ENCODE measurements around the gene KRTAP5-2.

The KRTAP5-2 gene

DNA sequence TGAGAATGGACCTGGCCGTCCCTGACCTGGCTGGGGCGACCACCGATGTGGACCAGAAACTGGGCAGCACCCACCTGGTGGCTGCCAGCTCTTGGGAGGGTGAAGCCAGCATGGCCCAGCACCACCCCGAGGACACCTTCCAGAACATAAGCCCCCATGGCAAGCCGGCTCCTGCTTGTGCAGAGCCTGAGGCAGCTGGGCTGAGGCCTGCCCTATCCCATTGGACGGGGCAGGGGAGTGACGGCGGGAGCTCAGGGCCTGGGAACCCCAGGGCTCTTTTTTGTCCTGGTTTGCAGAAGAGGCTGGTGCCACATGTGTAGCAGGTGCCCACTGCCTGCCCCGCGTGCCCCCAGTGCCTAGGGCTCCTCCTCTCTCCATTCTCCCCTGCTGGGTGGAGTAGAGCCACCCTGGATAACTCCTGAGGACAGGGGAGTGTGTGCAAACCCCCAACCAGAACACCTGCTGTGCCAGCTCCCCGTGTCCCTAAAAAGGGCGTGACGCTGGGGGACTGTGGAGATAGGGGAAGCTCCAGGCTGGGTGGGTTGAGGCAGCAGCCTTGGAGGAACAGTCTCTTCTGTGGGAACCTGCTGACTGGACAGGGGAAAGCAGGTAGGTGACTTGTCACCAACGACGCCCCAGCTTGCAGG is 38.0 kb downstream of the KRTAP5-2 start:
- Histone ChIP-seq H3K9ac (no peak overlapping the region), H3K27ac (no peak overlapping the region), H3K79me2 (ENCODE audit: insufficient read depth, low read depth) (no peaks in the 10 kb centered on the region), H4K20me1 (ENCODE audit: insufficient read depth) (no peaks in the 10 kb centered on the region), H3K4me1 (ENCODE audit: low read depth, poor library complexity, severe bottlenecking) (no peaks in the 10 kb centered on the region), H3K27me3 (ENCODE audit: insufficient read depth, low read depth) (no peaks in the 10 kb centered on the region), H3K36me3 (ENCODE audit: insufficient read depth) (no peaks in the 10 kb centered on the region), H2AFZ (ENCODE audit: low read depth) (no peak overlapping the region), H3K4me2 (no peak overlapping the region), H3K4me3 (IDR thresholded peaks at IDR 0.05; ENCODE audit: insufficient read depth, low read depth, low read length) (no peak overlapping the region)
- TF ChIP-seq CTCF (conservative IDR thresholded peaks at IDR 0.05; ENCODE audit: low read depth, low read length), result no peak

DNA sequence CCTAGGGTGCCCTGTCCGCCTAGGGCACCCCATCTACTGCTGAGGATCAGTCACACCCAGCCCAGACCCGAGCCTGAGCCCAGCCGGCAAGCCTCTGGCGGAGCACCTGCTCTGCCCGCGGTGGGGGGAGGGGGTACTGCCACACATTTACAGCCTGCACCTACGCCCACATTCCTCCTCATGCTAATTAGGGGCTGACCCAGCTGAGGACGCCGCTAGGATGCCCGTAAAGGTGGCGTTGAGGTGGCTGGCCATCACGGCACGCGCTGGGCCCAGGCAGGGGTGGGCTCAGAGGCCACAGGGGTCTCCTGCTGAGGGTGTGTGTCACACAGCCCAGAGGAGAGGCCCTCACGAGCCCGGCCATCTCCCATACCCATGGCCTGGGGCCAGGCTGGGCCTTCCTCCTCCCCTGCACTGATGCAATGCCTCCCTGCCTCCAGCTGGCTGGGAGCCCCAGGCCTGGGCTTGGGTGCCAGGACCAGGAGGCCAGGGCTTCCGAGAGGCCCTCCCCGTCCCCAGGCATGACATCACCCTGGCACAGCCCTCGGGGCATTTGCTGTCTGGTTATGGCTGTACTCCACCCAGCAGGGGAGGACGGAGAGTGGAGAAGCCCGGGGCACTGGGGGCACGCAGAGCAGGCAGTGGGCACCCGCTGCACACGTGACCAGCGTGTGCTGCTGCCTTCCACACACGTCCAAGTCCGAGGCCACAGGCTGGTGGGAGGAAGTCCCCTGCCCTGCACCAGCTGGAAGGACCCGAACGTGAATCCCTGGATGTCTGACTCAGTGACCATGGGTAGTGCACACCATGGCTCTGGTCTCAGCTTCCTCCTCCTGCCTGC is 38.8 kb downstream of the KRTAP5-2 start:
- Histone ChIP-seq H4K20me1 (ENCODE audit: insufficient read depth) (no peaks in the 10 kb centered on the region), H3K4me2 (no peak overlapping the region), H3K79me2 (ENCODE audit: insufficient read depth, low read depth) (no peaks in the 10 kb centered on the region), H3K4me1 (ENCODE audit: low read depth, poor library complexity, severe bottlenecking) (no peaks in the 10 kb centered on the region), H3K27me3 (ENCODE audit: insufficient read depth, low read depth) (peaks cover 5% of the 10 kb centered on the region; the same call in 1 of the 2 replicates), H2AFZ (ENCODE audit: low read depth) (no peak overlapping the region), H3K36me3 (ENCODE audit: insufficient read depth) (no peaks in the 10 kb centered on the region), H3K4me3 (IDR thresholded peaks at IDR 0.05; ENCODE audit: insufficient read depth, low read depth, low read length) (no peak overlapping the region), H3K27ac (no peak overlapping the region), H3K9ac (no peak overlapping the region)
- TF ChIP-seq CTCF (conservative IDR thresholded peaks at IDR 0.05; ENCODE audit: low read depth, low read length), result no peak

DNA sequence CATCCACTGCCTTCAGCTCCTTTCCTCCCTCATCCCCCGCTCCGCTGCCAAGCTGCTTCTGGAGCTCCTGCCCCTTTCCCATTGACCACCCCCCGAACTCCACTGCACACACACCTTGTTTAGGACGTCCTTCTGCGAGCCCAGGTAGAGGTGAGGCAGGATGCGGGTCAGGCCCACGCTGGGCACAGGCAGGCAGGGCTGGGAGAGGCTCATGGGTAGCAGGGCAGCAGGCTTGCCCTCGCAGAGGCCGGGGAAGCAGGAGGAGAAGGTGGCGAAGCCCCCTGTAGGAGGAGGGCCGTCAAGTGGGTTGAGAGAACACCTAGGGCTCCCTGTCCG is 39.4 kb downstream of the KRTAP5-2 start:
- Histone ChIP-seq H3K4me3 (IDR thresholded peaks at IDR 0.05; ENCODE audit: insufficient read depth, low read depth, low read length) (no peak overlapping the region), H3K4me1 (ENCODE audit: low read depth, poor library complexity, severe bottlenecking) (no peaks in the 10 kb centered on the region), H3K4me2 (no peak overlapping the region), H4K20me1 (ENCODE audit: insufficient read depth) (no peaks in the 10 kb centered on the region), H3K27ac (no peak overlapping the region), H3K9ac (no peak overlapping the region), H2AFZ (ENCODE audit: low read depth) (no peak overlapping the region), H3K27me3 (ENCODE audit: insufficient read depth, low read depth) (peaks cover 9% of the 10 kb centered on the region; the same call in 1 of the 2 replicates), H3K36me3 (ENCODE audit: insufficient read depth) (no peaks in the 10 kb centered on the region), H3K79me2 (ENCODE audit: insufficient read depth, low read depth) (no peaks in the 10 kb centered on the region)
- TF ChIP-seq CTCF (conservative IDR thresholded peaks at IDR 0.05; ENCODE audit: low read depth, low read length), result no peak

DNA sequence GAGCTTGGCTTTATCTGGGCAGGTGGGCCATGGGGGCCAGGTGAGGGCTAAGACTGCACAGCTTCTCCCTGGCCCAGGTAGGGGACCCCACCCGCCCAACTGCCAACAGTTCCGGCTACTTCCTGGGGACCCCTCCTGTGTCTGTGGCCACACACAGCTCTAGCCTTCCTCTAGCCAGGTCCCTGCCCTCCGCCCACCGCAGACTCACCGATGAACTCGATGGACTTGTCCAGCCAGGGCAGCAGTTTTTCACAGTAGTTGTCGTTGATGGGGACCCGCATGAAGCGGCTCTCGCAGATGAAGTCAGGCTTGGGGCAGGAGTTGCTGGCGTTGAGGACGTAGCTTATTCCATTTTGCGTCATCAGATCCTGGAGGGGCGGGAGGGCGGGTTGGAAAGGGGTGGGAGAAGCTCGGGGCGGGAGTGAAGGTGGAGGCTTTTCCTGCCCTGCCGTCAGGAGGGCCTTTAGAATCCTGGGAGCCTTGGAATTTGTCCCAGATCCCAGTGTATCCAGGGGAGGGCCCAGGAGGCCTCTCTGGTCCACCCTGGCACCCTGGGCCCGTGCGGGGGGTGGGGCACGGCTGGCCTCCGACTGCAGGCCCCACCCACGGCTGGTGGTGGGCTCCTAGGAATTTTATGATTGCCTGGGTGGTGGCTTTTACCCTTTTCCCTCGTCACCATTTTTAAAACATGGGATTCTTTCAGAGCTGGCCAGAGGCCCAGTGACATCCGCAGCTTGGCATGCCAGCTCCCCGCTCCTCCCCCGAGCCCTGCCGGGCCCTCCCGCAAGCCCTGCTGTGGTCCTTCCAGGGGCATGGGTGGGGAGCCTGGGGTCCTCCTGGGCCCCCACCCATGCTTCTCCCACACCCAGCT is 40.0 kb downstream of the KRTAP5-2 start:
- Histone ChIP-seq H3K27me3 (ENCODE audit: insufficient read depth, low read depth) (peaks cover 15% of the 10 kb centered on the region; the same call in 1 of the 2 replicates), H3K4me3 (IDR thresholded peaks at IDR 0.05; ENCODE audit: insufficient read depth, low read depth, low read length) (no peak overlapping the region), H3K9ac (no peak overlapping the region), H3K27ac (no peak overlapping the region), H3K4me1 (ENCODE audit: low read depth, poor library complexity, severe bottlenecking) (no peaks in the 10 kb centered on the region), H3K36me3 (ENCODE audit: insufficient read depth) (no peaks in the 10 kb centered on the region), H2AFZ (ENCODE audit: low read depth) (no peak overlapping the region), H3K4me2 (no peak overlapping the region), H3K79me2 (ENCODE audit: insufficient read depth, low read depth) (no peaks in the 10 kb centered on the region), H4K20me1 (ENCODE audit: insufficient read depth) (no peaks in the 10 kb centered on the region)
- TF ChIP-seq CTCF (conservative IDR thresholded peaks at IDR 0.05; ENCODE audit: low read depth, low read length), result no peak
